ENCODE measurements around the gene AR.

The AR gene

DNA sequence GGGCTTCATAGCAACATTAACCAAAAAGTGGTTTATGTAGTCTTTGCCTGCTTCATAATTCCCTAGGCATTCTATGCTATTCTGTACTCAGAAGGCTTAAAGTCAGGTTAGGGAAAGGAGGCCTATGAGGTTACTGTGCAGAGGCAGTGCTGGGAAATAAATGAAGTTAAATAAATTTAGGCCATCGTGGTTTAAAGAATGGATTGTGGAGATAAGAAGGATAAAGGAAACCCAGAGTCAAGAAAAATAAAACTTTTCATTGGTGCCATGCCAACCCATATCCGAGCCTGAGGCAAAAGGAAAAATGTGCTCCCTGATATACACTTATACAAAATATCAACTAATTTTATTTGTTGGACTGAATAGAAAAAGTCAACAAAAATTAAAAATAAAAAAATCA, 70.2 kb downstream of the AR start:
- peaks cover 0 to 15% (median 2%) of the 10 kb centered on the region in 4 donors for H3K4me1 ChIP-seq
- H3K27ac ChIP-seq, result no peak overlapping the region
- H3K4me3 ChIP-seq, result no peak overlapping the region
- no peaks in the 10 kb centered on the region for H3K36me3 ChIP-seq
- H3K9me3 ChIP-seq, result peaks cover 0 to 7% (median 4%) of the 10 kb centered on the region in 3 donors
- TF ChIP-seq, protein P1, sequence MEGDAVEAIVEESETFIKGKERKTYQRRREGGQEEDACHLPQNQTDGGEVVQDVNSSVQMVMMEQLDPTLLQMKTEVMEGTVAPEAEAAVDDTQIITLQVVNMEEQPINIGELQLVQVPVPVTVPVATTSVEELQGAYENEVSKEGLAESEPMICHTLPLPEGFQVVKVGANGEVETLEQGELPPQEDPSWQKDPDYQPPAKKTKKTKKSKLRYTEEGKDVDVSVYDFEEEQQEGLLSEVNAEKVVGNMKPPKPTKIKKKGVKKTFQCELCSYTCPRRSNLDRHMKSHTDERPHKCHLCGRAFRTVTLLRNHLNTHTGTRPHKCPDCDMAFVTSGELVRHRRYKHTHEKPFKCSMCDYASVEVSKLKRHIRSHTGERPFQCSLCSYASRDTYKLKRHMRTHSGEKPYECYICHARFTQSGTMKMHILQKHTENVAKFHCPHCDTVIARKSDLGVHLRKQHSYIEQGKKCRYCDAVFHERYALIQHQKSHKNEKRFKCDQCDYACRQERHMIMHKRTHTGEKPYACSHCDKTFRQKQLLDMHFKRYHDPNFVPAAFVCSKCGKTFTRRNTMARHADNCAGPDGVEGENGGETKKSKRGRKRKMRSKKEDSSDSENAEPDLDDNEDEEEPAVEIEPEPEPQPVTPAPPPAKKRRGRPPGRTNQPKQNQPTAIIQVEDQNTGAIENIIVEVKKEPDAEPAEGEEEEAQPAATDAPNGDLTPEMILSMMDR (IDR thresholded peaks at IDR 0.05), result no peak
- intact Hi-C loops (cut with DNase I; ENCODE audit: low total_unique reads), result no loop called here
- no peaks in the 10 kb centered on the region for H3K27me3 ChIP-seq
- DNase-seq, result no peak

DNA sequence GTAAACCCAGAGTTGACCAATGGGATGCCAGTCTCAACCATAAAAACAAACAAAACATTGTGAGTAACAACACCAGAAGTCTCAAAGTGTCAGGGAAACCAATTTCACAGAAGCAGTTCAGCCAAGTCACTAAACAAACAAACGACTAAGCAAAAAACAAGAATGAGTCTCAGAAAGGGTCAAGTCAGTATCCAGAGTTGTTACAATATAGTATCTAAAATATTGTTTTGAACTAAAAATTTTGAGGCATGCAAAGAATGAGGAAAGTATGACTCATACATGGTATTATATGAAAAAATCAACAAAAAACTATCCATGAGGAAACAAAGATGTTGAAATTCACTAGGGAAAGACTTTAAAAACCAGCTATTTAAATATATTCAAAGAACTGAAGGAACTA, 70.6 kb downstream of the AR start:
- Histone ChIP-seq H3K36me3 (no peaks in the 10 kb centered on the region), H3K4me3 (no peak overlapping the region), H3K27ac (no peak overlapping the region), H3K27me3 (no peaks in the 10 kb centered on the region), H3K4me1 (peaks cover 0 to 15% (median 2%) of the 10 kb centered on the region in 4 donors), H3K9me3 (peaks cover 0 to 7% (median 4%) of the 10 kb centered on the region in 3 donors)
- no peak for DNase-seq
- intact Hi-C loops (cut with DNase I; ENCODE audit: low total_unique reads), result no loop called here
- TF ChIP-seq, protein P1 (IDR thresholded peaks at IDR 0.05), result no peak

DNA sequence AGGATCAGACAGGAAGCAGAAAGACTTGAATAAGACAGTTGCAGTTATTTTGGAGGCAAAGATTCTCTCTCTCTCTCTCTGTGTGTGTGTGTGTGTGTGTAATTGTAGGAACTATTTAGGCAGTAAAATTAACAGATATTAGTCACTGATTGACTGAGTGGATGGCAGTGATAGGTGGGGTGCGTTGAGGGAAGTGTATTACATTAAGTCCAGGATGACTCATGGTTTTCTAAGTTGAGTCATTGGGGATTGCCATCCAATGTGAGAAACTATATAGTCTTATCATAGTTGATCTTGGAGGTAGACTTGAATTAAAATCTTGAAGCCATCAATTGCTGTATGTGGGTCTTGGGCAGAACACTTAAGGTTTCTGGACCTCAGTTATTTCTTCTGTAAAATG, 75.4 kb downstream of the AR start:
- H3K36me3 ChIP-seq, result no peaks in the 10 kb centered on the region
- no peaks in the 10 kb centered on the region for H3K27me3 ChIP-seq
- H3K4me3 ChIP-seq, result no peak overlapping the region
- no peak overlapping the region for H3K27ac ChIP-seq
- TF ChIP-seq, protein P1 (IDR thresholded peaks at IDR 0.05), result no peak
- peaks cover 0 to 8% (median 7%) of the 10 kb centered on the region in 3 donors for H3K9me3 ChIP-seq
- DNase-seq, result no peak
- intact Hi-C loops (cut with DNase I; ENCODE audit: low total_unique reads), result no loop called here
- H3K4me1 ChIP-seq, result no peaks in the 10 kb centered on the region

DNA sequence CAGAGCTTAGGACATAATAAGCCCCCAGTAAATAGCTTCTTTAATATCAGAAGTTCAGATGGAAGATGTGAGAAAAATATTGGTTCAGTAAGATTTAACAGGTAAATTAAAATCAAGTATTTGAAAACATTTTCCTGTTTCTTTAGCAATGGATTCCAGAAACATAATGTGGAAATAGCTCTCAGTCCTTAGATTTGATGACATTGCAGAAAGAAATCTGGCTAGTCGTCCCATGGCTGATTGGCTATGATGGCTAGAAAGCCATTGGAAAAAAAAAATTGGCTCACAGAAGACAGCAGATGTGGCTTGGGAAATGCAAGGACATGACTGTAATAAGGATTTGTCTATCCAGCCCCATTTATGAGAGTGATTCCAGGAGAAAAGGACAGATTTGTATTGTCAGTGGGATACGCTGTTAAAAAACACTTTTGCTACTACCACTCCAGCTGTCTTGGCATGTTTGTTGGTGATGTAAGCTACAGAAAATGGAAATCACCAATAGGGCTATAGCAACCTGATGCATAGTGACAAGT, 78.3 kb downstream of the AR start:
- no peaks in the 10 kb centered on the region for H3K36me3 ChIP-seq
- TF ChIP-seq, protein P1 (IDR thresholded peaks at IDR 0.05), result no peak
- no peak for DNase-seq
- H3K9me3 ChIP-seq, result peaks cover 0 to 8% (median 0%) of the 10 kb centered on the region in 3 donors
- H3K27me3 ChIP-seq, result no peaks in the 10 kb centered on the region
- intact Hi-C loops (cut with DNase I; ENCODE audit: low total_unique reads), result no loop called here
- H3K4me1 ChIP-seq, result no peaks in the 10 kb centered on the region
- no peak overlapping the region for H3K27ac ChIP-seq
- no peak overlapping the region for H3K4me3 ChIP-seq

DNA sequence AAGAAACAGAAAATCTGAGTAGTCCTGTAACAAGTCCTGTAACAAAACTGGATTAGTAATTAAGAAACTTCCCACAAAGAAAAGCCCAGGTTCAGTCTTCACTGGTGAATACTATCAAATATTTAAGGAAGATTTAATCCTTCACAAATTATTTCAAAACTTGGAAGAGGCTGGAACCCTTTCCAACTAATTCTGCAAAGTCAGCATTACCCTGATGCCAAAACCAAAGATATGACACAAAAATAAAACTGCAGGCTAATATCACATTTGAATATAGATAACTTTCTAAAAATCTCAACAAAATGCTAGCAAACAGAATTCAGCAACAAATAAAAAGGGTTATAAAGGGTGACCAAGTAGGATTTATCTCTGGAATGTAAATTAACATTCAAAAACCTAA, 80.5 kb downstream of the AR start:
- peaks cover 0 to 11% (median 0%) of the 10 kb centered on the region in 3 donors for H3K9me3 ChIP-seq
- no peaks in the 10 kb centered on the region for H3K27me3 ChIP-seq
- no peak overlapping the region for H3K27ac ChIP-seq
- intact Hi-C loops (cut with DNase I; ENCODE audit: low total_unique reads), result no loop called here
- TF ChIP-seq, protein P1 (IDR thresholded peaks at IDR 0.05), result no peak
- H3K4me1 ChIP-seq, result no peaks in the 10 kb centered on the region
- no peaks in the 10 kb centered on the region for H3K36me3 ChIP-seq
- H3K4me3 ChIP-seq, result no peak overlapping the region
- DNase-seq, result no peak

DNA sequence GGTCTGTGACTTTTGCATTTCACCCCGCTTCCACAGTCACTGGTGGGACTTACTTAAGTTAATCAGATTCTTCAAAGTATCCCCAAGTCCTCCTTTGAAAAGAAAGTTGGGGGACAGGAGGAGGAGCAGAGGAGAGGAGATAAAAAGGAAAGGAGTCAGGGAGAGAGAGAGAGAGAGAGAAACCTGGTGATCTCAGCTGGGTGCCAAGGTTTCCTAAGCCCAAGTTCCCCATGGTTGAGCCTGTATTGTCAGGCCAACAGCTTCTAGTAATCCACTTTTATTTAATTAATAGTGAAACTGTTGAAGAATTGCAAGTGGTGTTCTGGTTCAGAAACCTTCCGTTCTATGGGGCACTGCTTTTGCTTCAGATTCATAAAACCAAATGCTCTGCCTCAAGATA, 91.6 kb downstream of the AR start:
- Histone ChIP-seq H3K9me3 (no peaks in the 10 kb centered on the region), H3K27me3 (no peaks in the 10 kb centered on the region), H3K36me3 (no peaks in the 10 kb centered on the region), H3K27ac (no peak overlapping the region), H3K4me3 (no peak overlapping the region), H3K4me1 (no peaks in the 10 kb centered on the region)
- DNase-seq, result no peak
- TF ChIP-seq, protein P1 (IDR thresholded peaks at IDR 0.05), result no peak
- intact Hi-C loops (cut with DNase I; ENCODE audit: low total_unique reads), result no loop called here

Measured in tibial artery (tissue), 4 donors.